ENCODE measurements around the gene CDH4.

CDH4 gene

GRCh38 chr20:61760731-61761130, 508.7 kb downstream of the CDH4 start:
- DNase-seq, result no peak

GRCh38 chr20:61761453-61762166, 509.5 kb downstream of the CDH4 start:
- no peak for DNase-seq

- DNase-seq, result no peak
Measured at GRCh38 chr20:61762167-61762710, 510.2 kb downstream of the CDH4 start.

- DNase-seq, result no peak
Measured at GRCh38 chr20:61762886-61763739, 511.1 kb downstream of the CDH4 start.

GRCh38 chr20:61763740-61764400, 511.8 kb downstream of the CDH4 start:
- no peak for DNase-seq

- DNase-seq, result no peak
Measured at GRCh38 chr20:61764471-61765025, 512.5 kb downstream of the CDH4 start.

- DNase-seq, result no peak
Measured at GRCh38 chr20:61765081-61765870, 513.2 kb downstream of the CDH4 start.

GRCh38 chr20:61765871-61766654, 514.0 kb downstream of the CDH4 start:
- DNase-seq, result no peak

- DNase-seq, result no peak
Measured at GRCh38 chr20:61766921-61767610, 515.0 kb downstream of the CDH4 start.

GRCh38 chr20:61767761-61768494, 515.9 kb downstream of the CDH4 start:
- no peak for DNase-seq

GRCh38 chr20:61768571-61769285, 516.7 kb downstream of the CDH4 start:
- no peak for DNase-seq

GRCh38 chr20:61769286-61769832, 517.3 kb downstream of the CDH4 start:
- DNase-seq, result no peak

- no peak for DNase-seq
Measured at GRCh38 chr20:61770113-61770585, 518.1 kb downstream of the CDH4 start.

- no peak for DNase-seq
Measured at GRCh38 chr20:61771805-61772350, 519.8 kb downstream of the CDH4 start.

- no peak for DNase-seq
Measured at GRCh38 chr20:61772828-61773631, 521.0 kb downstream of the CDH4 start.

GRCh38 chr20:61773926-61774587, 522.0 kb downstream of the CDH4 start:
- no peak for DNase-seq

GRCh38 chr20:61775423-61775822, 523.4 kb downstream of the CDH4 start:
- no peak for DNase-seq
